Endothelial cell of umbilical vein (primary cell): ENCODE data around the gene ATP6V0C. TPM values are rescaled to one million over a fixed set of nuclear protein-coding genes. Genes with fewer than 3 reads are reported as not detected.
"Not testable (repeated sequence)": the region's sequence is repeated elsewhere in the genome, so short reads cannot be mapped to it uniquely, and the experiment has no call there.

ENCODE experiments used
- BruUV-seq: library from RNA; stranded (reverse); fragments of 400-500 nt; replicated peaks from 2 replicates; lab custom pipeline; 2021; lab: Mats Ljungman, UMichigan
- CTCF ChIA-PET: fragments of 300-600, 350-600 bp; sonication (Branson Sonifier 250); formaldehyde crosslinking; loops from one replicate; lab custom pipeline; 2021; ENCODE audit warnings: antibody characterized with exemption, inconsistent platforms; lab: Charles Lee
- POLR2A ChIA-PET: fragments of 300-600, 350-600 bp; sonication (Branson Sonifier 250); formaldehyde crosslinking; loops from one replicate; lab custom pipeline; 2021; ENCODE audit warnings: antibody characterized with exemption, inconsistent platforms; lab: Charles Lee
- DNase-seq: peaks from one replicate; pipeline ENCODE4 v3.0.0-alpha.2; 2011; ENCODE audit warnings: low read depth, low spot score
- FAIRE-seq: peaks from 2 replicates; lab custom pipeline; 2011; peaks lifted over from hg19 to GRCh38; lab: Jason Lieb, UNC
- H2AFZ ChIP-seq: 2 replicates; pipeline ENCODE4 v1.6.0; 2012; ENCODE audit warnings: low read depth, low read length, control low read depth, inconsistent platforms
- H3K27ac ChIP-seq: 2 replicates; pipeline ENCODE4 v1.5.1; 2011; ENCODE audit warnings: low read depth, mild to moderate bottlenecking, control low read depth, low read length, moderate library complexity; ENCODE audit not compliant: insufficient read depth
- H3K27me3 ChIP-seq, 2 experiments: 2 replicates each; pipeline versions ENCODE4 v1.6.0 to v1.6.1; 2011; ENCODE audit warnings: low read length in 2 of 2, mixed read lengths in 1 of 2; ENCODE audit not compliant: control insufficient read depth in 2 of 2, insufficient read depth in 2 of 2
- H3K36me3 ChIP-seq, 2 experiments: 2 replicates in 1 of 2; 3 replicates in 1 of 2; pipeline ENCODE4 v1.5.1; 2011; ENCODE audit warnings: low read length in 2 of 2, mild to moderate bottlenecking in 1 of 2, moderate library complexity in 1 of 2; ENCODE audit not compliant: control insufficient read depth in 2 of 2, insufficient read depth in 2 of 2; ENCODE audit errors: extremely low read depth in 1 of 2
- H3K4me1 ChIP-seq: 3 replicates; pipeline ENCODE4 v1.5.1; 2011; ENCODE audit warnings: mild to moderate bottlenecking, low read length; ENCODE audit not compliant: control insufficient read depth, insufficient read depth; ENCODE audit errors: extremely low read depth
- H3K4me2 ChIP-seq: 2 replicates; pipeline ENCODE4 v1.6.1; 2011; ENCODE audit warnings: low read length, control low read depth, mixed read lengths; ENCODE audit not compliant: insufficient read depth
- H3K4me3 ChIP-seq, 3 experiments: fragments of 200-600 bp in 1 of 3; sonication (generic), shearing (Covaris generic) in 1 of 3; replicated peaks in 1 of 3; 2 replicates each; pipeline ENCODE4 v1.5.1; 2011 to 2016; ENCODE audit warnings: control low read depth in 3 of 3, low read length in 3 of 3, mild to moderate bottlenecking in 2 of 3, inconsistent platforms in 1 of 3, low read depth in 1 of 3, moderate library complexity in 1 of 3; ENCODE audit not compliant: insufficient read depth in 1 of 3
- H3K79me2 ChIP-seq: 2 replicates; pipeline ENCODE4 v1.6.0; 2012; ENCODE audit warnings: low read length, inconsistent platforms; ENCODE audit not compliant: control insufficient read depth, insufficient read depth
- H3K9ac ChIP-seq: replicated peaks from 2 replicates; pipeline ENCODE3; 2011; ENCODE audit warnings: low read length, control low read depth; ENCODE audit not compliant: insufficient read depth; ENCODE audit errors: extremely low read depth
- H3K9me1 ChIP-seq: replicated peaks from 3 replicates; pipeline ENCODE4 v1.6.0; 2011; ENCODE audit warnings: mild to moderate bottlenecking, low read length; ENCODE audit not compliant: control insufficient read depth, insufficient read depth; ENCODE audit errors: extremely low read depth
- H3K9me3 ChIP-seq: replicated peaks from 2 replicates; pipeline ENCODE4 v1.5.1; 2012; ENCODE audit warnings: low read length, inconsistent platforms; ENCODE audit not compliant: control insufficient read depth, insufficient read depth
- H4K20me1 ChIP-seq: replicated peaks from 2 replicates; pipeline ENCODE3; 2011; ENCODE audit warnings: mild to moderate bottlenecking, low read length; ENCODE audit not compliant: control insufficient read depth, insufficient read depth; ENCODE audit errors: extremely low read depth
- EZH2 ChIP-seq: IDR thresholded peaks from 2 replicates; pipeline ENCODE4 v1.6.1; 2012; ENCODE audit warnings: borderline replicate concordance, low read depth, mild to moderate bottlenecking, moderate library complexity, low read length, inconsistent platforms; ENCODE audit not compliant: severe bottlenecking
- FOS ChIP-seq: IDR thresholded peaks from 2 replicates; pipeline ENCODE4 v1.6.1; 2011; ENCODE audit warnings: mild to moderate bottlenecking, low read length, moderate library complexity, borderline replicate concordance; ENCODE audit not compliant: insufficient read depth
- GATA2 ChIP-seq: IDR thresholded peaks from 2 replicates; pipeline ENCODE4 v1.7.0; 2011; ENCODE audit warnings: low read depth, mild to moderate bottlenecking, moderate library complexity, mixed read lengths, low read length; ENCODE audit not compliant: insufficient read length, insufficient read depth
- JUN ChIP-seq: IDR thresholded peaks from 2 replicates; pipeline ENCODE4 v1.6.1; 2011; ENCODE audit warnings: borderline replicate concordance, low read depth; ENCODE audit not compliant: insufficient read length, insufficient read depth
- MAX ChIP-seq: IDR thresholded peaks from 2 replicates; pipeline ENCODE4 v1.6.1; 2011; ENCODE audit not compliant: insufficient read depth, insufficient read length
- MYC ChIP-seq: IDR thresholded peaks from one replicate; pipeline ENCODE4 v1.6.1; 2011; ENCODE audit warnings: mild to moderate bottlenecking, low read depth, low read length
- POLR2A ChIP-seq: IDR thresholded peaks from 2 replicates; pipeline ENCODE4 v1.6.1; 2012; ENCODE audit warnings: low read depth, mild to moderate bottlenecking, control low read depth, low read length
- POLR2AphosphoS5 ChIP-seq: IDR thresholded peaks from 2 replicates; pipeline ENCODE4 v1.6.1; 2012; ENCODE audit warnings: low read depth, mild to moderate bottlenecking, control low read depth, low read length, moderate library complexity; ENCODE audit not compliant: insufficient read depth
- dilution Hi-C: fragments of 300-500 bp; cut with MboI; formaldehyde crosslinking; loops from one replicate; pipeline ENCODE4 v1.15.0; 2019; ENCODE audit warnings: low sequenced_read_pairs; ENCODE audit not compliant: extremely low pct_ligation_motif_present
- intact Hi-C: fragments of 100-400 bp; cut with micrococcal nuclease; formaldehyde crosslinking; loops from one replicate; pipeline ENCODE4 v1.10.0; 2022
- polyA plus RNA-seq, 4 experiments: library from polyadenylated mRNA; depleted of rRNA in 3 of 4; stranded (reverse) in 3 of 4; unstranded in 1 of 4; fragments of >200 nt; gene quantifications; 2 replicates each; pipeline versions ENCODE4 v1.2.1 to v1.2.3, GENCODE V29; 2011 to 2012; ENCODE audit warnings: missing spikeins in 1 of 4
- total RNA-seq: library from RNA; stranded (reverse); gene quantifications from 2 replicates; pipeline ENCODE4 v1.2.3, GENCODE V29; 2021
- TF ChIP-seq, protein P1 (sequence below), 2 donors: IDR thresholded peaks; 1 replicate in 1 of 2; 2 replicates in 1 of 2; pipeline ENCODE4 v1.5.1; 2011; ENCODE audit warnings: low read length in 2 of 2, mild to moderate bottlenecking in 2 of 2, moderate library complexity in 2 of 2, control low read depth in 1 of 2, inconsistent platforms in 1 of 2, low read depth in 1 of 2; ENCODE audit not compliant: insufficient read depth in 1 of 2; ENCODE audit errors: extremely low read depth in 1 of 2

Gene ATP6V0C
- total and polyA plus RNA-seq, 2 donors (not counting 3 experiments of a cell fraction or from before 2014, with no cell fraction given): 146 to 194 TPM

DNA sequence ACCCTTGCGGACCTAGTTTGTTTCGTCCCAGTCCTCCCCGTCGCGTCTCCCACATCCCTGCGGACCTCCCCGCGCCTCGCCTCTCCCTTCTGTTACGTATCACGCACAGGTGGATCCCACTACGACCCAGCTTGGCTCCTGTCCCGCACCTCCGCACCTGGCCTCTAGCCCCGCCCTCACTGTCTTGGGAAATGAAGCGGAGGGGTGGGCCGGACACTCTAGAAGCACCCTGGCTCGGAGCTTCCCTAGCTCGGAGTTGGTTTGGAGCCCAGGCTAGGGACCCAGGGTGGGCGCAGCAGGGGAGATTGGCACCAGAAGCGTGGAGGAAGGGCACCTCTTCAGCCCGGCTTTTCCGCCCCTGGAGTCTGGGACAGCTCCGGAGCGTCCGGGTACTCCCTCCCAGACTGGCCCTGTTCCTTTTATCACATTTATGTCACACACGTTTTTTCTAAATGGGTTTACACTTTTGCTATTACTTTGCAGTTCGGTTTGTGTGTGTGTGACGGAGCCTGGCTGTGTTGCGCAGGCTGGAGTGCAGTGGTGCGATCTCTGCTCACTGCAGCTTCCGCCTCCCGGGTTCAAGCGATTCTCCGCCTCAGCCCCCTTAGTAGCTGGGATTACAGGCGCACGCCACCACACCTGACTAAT is 18.9 kb downstream of the ATP6V0C start:
- Histone ChIP-seq H3K27ac (peak overlapping the region; percentile 16), H3K4me3 (peak overlapping the region; percentile 41 to 62 (median 62)), H3K36me3 (peaks cover 2 to 20% of the 10 kb centered on the region in 2 experiments), H3K4me2 (peak overlapping the region; percentile 68), H3K27me3 (no peaks in the 10 kb centered on the region), H3K9ac (peak overlapping the region; percentile 46), H3K4me1 (peaks cover 15% of the 10 kb centered on the region), H3K79me2 (no peaks in the 10 kb centered on the region), H3K9me1 (no peaks in the 10 kb centered on the region), H2AFZ (peak overlapping the region; percentile 43), H4K20me1 (no peaks in the 10 kb centered on the region), H3K9me3 (no peaks in the 10 kb centered on the region)
- intact Hi-C loops: no loop called here
- dilution Hi-C loops: no loop called here
- DNase-seq: peak; percentile 46
- ChIA-PET POLR2A (no interaction called here), CTCF (interaction anchor here (0.7 to 0.9 kb wide), 2 partner anchors 12 to 63 kb away, joined by 3 to 4 read pairs; partner anchors contain the start of gene AMDHD2)
- TF ChIP-seq POLR2AphosphoS5 (no peak), POLR2A (no peak), EZH2 (no peak), MAX (no peak), MYC (no peak), GATA2 (no peak), FOS (no peak), JUN (no peak)
- TF ChIP-seq, protein P1, sequence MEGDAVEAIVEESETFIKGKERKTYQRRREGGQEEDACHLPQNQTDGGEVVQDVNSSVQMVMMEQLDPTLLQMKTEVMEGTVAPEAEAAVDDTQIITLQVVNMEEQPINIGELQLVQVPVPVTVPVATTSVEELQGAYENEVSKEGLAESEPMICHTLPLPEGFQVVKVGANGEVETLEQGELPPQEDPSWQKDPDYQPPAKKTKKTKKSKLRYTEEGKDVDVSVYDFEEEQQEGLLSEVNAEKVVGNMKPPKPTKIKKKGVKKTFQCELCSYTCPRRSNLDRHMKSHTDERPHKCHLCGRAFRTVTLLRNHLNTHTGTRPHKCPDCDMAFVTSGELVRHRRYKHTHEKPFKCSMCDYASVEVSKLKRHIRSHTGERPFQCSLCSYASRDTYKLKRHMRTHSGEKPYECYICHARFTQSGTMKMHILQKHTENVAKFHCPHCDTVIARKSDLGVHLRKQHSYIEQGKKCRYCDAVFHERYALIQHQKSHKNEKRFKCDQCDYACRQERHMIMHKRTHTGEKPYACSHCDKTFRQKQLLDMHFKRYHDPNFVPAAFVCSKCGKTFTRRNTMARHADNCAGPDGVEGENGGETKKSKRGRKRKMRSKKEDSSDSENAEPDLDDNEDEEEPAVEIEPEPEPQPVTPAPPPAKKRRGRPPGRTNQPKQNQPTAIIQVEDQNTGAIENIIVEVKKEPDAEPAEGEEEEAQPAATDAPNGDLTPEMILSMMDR (IDR thresholded peaks at IDR 0.05; ENCODE audit: extremely low read depth in 1 of 2, insufficient read depth in 1 of 2, low read depth in 1 of 2, low read length in 2 of 2): no peak
- FAIRE-seq: peak; percentile 74
- no TSS peak for BruUV-seq

DNA sequence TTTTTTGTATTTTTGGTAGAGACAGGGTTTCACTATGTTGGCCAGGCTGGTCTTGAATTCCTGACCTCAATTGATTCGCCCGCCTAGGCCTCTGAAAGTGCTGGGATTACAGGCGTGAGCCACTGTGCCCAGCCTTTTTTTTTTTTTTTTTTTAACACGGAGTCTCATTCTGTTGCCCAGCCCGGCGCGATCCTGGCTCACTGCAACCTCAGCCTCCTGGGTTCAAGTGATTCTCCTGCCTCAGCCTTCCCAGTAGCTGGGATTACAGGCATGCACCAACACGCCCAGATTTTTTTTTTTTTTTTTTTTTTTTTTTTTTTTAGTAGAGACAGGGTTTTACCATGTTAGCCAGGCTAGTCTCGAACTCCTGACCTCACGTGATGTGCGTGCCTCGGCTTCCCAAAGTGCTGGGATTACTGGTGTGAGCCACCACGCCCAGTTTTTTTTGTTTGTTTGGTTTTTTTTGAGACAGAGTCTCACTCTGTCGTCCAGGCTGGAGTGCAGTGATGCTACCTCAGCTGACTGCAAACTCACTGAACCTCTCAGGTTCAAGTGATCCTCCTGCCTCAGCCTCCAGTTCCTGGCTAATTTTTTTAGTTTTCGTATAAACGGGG is 19.5 kb downstream of the ATP6V0C start:
- Histone ChIP-seq H3K4me2 (peak overlapping the region; percentile 68), H3K36me3 (peaks cover 2 to 16% of the 10 kb centered on the region in 2 experiments), H3K9ac (peak overlapping the region; percentile 46), H3K4me1 (peaks cover 15% of the 10 kb centered on the region)
- H3K27me3 ChIP-seq, H4K20me1 ChIP-seq, FAIRE-seq, H3K9me3 ChIP-seq, dilution Hi-C loops, H3K27ac ChIP-seq, DNase-seq, H3K79me2 ChIP-seq, POLR2A ChIA-PET, H2AFZ ChIP-seq, intact Hi-C loops, H3K4me3 ChIP-seq, BruUV-seq, H3K9me1 ChIP-seq: not testable (repeated sequence)
- CTCF ChIA-PET: interaction anchor here (0.9 kb wide), 1 partner anchor 63 kb away, joined by 4 read pairs; no protein-coding TSS in a partner anchor
